ENCODE data around the gene C9orf152. TPM values are rescaled to one million over a fixed set of nuclear protein-coding genes. Genes with fewer than 3 reads are reported as not detected.

The C9orf152 gene
- polyA plus RNA-seq, 1 experiment: not detected

DNA sequence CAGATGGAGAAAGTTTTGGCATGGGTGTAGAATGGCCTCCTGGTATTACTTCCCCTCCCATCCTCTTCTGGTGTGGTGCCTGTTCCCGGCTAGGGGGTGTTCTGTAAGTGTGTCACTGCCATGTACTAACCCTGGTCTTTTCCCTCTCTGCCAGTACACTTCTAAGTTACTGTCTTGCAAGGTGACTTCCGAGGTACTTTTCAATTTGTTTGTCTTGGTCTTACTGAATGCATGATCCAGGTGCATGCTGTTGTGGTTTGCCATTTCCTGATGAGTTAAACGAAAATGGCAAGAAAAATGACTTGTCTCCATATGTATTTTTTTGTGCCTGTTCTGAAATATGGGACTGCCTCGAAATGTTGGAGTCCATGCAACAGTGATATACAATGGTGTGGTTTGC lies 46.0 kb downstream of the C9orf152 start:
- Histone ChIP-seq H3K27ac (ENCODE audit: low read depth, low read length) (no peak overlapping the region), H3K9me3 (ENCODE audit: control insufficient read depth, insufficient read depth, low read length) (no peaks in the 10 kb centered on the region), H3K4me3 (ENCODE audit: low read depth, low read length) (no peak overlapping the region), H3K27me3 (ENCODE audit: control insufficient read depth, insufficient read depth, low read length) (no peaks in the 10 kb centered on the region)
- no peak for DNase-seq (ENCODE audit: low read depth, low spot score)
- ChIA-PET CTCF (interaction anchor here (1.2 kb wide), 1 partner anchor 588 kb away, joined by 4 read pairs; no protein-coding TSS in a partner anchor), POLR2A (no interaction called here)
- TF ChIP-seq, protein P1, sequence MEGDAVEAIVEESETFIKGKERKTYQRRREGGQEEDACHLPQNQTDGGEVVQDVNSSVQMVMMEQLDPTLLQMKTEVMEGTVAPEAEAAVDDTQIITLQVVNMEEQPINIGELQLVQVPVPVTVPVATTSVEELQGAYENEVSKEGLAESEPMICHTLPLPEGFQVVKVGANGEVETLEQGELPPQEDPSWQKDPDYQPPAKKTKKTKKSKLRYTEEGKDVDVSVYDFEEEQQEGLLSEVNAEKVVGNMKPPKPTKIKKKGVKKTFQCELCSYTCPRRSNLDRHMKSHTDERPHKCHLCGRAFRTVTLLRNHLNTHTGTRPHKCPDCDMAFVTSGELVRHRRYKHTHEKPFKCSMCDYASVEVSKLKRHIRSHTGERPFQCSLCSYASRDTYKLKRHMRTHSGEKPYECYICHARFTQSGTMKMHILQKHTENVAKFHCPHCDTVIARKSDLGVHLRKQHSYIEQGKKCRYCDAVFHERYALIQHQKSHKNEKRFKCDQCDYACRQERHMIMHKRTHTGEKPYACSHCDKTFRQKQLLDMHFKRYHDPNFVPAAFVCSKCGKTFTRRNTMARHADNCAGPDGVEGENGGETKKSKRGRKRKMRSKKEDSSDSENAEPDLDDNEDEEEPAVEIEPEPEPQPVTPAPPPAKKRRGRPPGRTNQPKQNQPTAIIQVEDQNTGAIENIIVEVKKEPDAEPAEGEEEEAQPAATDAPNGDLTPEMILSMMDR (IDR thresholded peaks at IDR 0.05; ENCODE audit: low read depth, low read length): no peak

DNA sequence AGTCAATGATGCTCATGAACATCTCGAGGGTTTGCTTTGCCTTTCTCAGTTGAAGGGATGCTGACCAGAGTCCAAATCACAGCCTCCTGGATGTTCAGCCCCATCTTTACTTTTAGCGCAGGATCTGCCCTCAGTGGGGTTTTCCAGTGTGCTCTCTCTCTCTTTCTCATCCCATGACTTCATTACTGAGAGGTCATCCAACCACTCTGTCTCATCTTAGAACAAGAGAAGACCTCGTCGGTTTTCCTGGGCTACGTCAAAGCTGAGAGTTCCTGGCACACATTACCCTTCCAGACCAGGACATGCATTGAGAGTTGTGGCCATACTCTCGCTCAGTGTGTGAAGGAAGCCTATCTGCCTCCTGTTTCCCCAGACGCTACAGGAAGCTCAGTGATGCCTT lies 47.3 kb downstream of the C9orf152 start:
- ChIA-PET CTCF (no interaction called here), POLR2A (no interaction called here)

DNA sequence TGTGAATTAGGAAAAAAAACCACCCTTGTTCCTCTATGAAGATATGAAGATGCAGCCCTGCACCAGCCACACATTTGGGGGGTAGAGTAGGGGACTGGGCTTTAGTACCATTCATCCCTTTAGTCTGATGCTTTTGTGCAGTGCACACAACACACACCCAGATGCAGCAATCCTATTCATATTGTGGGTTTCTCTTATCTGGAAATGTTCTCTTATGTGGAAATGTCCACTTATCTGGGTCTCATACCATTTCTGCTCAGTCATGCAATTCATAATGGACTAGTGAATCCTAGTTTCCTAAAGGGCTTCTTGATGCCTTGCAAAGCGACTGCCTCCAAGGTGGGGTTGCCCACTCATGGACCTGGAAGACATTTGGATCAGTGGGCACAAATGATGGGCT lies 47.8 kb downstream of the C9orf152 start:
- ChIA-PET CTCF (no interaction called here), POLR2A (no interaction called here)
- no peaks in the 10 kb centered on the region for H3K27me3 ChIP-seq (ENCODE audit: control insufficient read depth, insufficient read depth, low read length)
- no peak overlapping the region for H3K4me3 ChIP-seq (ENCODE audit: low read depth, low read length)
- H3K27ac ChIP-seq (ENCODE audit: low read depth, low read length): no peak overlapping the region
- TF ChIP-seq, protein P1 (IDR thresholded peaks at IDR 0.05; ENCODE audit: low read depth, low read length): no peak
- no peak for DNase-seq (ENCODE audit: low read depth, low spot score)
- H3K9me3 ChIP-seq (ENCODE audit: control insufficient read depth, insufficient read depth, low read length): no peaks in the 10 kb centered on the region

More for the DNA sequence above, 47.3 kb downstream of the C9orf152 start:
- H3K4me3 ChIP-seq (ENCODE audit: low read depth, low read length): no peak overlapping the region
- H3K27ac ChIP-seq (ENCODE audit: low read depth, low read length): no peak overlapping the region
- no peak for DNase-seq (ENCODE audit: low read depth, low spot score)
- no peaks in the 10 kb centered on the region for H3K9me3 ChIP-seq (ENCODE audit: control insufficient read depth, insufficient read depth, low read length)
- no peaks in the 10 kb centered on the region for H3K27me3 ChIP-seq (ENCODE audit: control insufficient read depth, insufficient read depth, low read length)
- TF ChIP-seq, protein P1 (IDR thresholded peaks at IDR 0.05; ENCODE audit: low read depth, low read length): no peak

DNA sequence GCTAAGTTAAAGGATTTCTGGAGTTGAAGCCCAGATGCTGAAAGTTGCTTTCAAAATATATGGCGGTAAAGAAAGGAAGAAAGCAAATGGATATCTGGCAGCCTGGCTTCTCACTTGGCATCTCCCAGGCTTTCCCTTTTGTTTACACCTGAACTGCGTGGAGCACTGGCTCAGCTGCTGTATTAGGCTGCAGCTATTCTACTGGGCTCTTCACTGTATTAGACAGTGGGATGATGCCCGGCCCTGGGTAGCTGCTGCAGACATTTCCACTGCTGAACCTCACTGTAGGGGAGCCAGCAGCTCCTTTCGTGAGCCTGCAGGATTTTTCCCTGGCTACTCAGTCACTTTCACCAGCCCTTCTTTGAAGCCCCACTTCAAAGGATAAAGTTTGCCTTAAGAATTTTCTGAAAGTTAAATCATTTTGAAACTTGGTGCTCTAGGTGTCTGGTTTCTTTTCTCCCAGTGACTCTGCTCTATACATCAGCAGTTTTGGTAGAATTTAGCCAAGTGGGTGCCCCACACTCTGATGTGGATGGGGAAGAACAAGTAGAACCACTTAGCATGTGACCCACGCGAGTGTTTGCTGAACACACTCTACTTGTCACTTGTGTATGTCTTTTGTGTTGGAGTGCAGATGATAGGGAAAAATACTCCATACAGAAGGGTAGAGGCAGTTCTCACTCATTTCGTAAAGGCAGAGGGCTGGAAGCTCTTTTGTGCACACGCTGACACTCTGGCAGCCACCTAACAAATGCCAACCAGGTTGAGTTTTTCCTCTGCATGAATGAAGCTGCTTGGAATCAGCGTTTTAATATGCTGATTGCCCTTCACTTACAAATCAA lies 49.9 kb downstream of the C9orf152 start:
- POLR2A ChIA-PET: interaction anchor here (1.6 kb wide), 1 partner anchor 88 kb away, joined by 3 read pairs; no protein-coding TSS in a partner anchor
- Histone ChIP-seq H3K4me3 (ENCODE audit: low read depth, low read length) (no peak overlapping the region), H3K27me3 (ENCODE audit: control insufficient read depth, insufficient read depth, low read length) (no peaks in the 10 kb centered on the region), H3K9me3 (ENCODE audit: control insufficient read depth, insufficient read depth, low read length) (no peaks in the 10 kb centered on the region), H3K27ac (ENCODE audit: low read depth, low read length) (no peak overlapping the region)
- CTCF ChIA-PET: interaction anchor here (2.6 kb wide), 1 partner anchor 255 kb away, joined by 11 read pairs; no protein-coding TSS in a partner anchor
- DNase-seq (ENCODE audit: low read depth, low spot score): no peak
- TF ChIP-seq, protein P1 (IDR thresholded peaks at IDR 0.05; ENCODE audit: low read depth, low read length): no peak

DNA sequence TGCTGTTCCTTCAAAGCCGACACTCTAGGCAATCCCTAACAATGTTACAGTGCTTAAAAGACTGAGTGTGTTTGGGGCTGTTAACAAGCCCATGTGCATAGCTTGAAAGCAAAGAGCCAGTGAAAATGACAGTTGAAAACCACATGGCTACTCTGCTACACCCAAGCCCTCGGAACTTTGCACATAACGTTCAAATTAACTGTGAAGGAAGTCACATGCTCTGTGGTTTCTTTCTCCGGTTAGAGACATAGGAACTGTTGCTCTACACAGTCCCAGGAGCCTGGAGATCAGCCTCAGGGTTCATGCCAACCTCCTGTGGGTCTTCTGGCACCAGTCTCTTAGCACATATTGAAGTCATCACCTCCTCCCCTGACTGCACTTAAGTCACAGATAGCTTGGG lies 51.1 kb downstream of the C9orf152 start:
- TF ChIP-seq, protein P1 (IDR thresholded peaks at IDR 0.05; ENCODE audit: low read depth, low read length): no peak
- H3K4me3 ChIP-seq (ENCODE audit: low read depth, low read length): no peak overlapping the region
- CTCF ChIA-PET: interaction anchor here (2.6 kb wide), 1 partner anchor 254 kb away, joined by 11 read pairs; no protein-coding TSS in a partner anchor
- H3K27ac ChIP-seq (ENCODE audit: low read depth, low read length): no peak overlapping the region
- no peaks in the 10 kb centered on the region for H3K27me3 ChIP-seq (ENCODE audit: control insufficient read depth, insufficient read depth, low read length)
- DNase-seq (ENCODE audit: low read depth, low spot score): no peak
- POLR2A ChIA-PET: interaction anchor here (1.6 kb wide), 1 partner anchor 87 kb away, joined by 3 read pairs; no protein-coding TSS in a partner anchor
- no peaks in the 10 kb centered on the region for H3K9me3 ChIP-seq (ENCODE audit: control insufficient read depth, insufficient read depth, low read length)
